ENCODE results near the gene CREBL2. TPM values are rescaled to one million over a fixed set of nuclear protein-coding genes. Genes with fewer than 3 reads are reported as not detected.
"Not testable (repeated sequence)": the region's sequence is repeated elsewhere in the genome, so short reads cannot be mapped to it uniquely, and the experiment has no call there.

The CREBL2 gene
- total RNA-seq, 1 experiment from 2014 or later, result 19.3 TPM

DNA sequence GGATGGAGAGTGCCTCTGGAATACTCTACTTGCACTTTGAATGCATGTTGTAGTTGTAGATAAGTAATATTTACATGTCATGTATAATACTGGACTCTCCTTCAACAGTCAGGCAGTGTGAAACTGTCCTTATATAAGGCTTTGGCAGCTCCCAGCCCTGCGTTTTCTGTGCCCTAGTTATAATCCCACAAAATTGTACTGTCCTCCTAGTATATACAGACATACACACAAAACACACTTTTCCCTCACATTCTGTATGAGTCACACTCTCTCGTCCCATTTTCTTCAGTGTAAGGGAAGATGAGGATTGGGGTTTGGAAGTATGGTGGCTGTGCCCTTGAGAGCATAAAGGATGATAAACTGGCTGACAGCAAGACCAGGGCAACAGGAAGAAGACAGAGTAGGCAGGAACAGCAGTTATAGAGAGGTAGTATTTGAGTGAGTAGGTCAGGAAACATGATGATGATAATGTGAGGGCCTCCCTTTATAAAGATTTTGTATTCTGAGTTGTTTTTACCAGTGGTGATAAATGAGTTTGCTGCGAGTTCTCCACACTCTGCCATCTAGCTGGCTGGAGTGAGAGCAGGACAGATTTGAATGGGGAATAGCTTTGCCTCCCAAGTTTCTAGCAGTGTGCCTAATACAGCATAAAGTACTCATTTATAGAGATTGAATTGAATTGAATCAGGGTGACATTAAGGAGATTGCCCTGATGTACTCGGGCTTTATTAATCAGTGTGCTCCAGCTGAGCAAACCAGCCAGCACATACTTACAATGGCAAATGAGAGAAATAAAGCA, 5.0 kb downstream of the CREBL2 start:
- Histone ChIP-seq H2AFZ (ENCODE audit: low read length) (no peak overlapping the region), H3K27ac (ENCODE audit: low read length) (no peak overlapping the region), H3K79me2 (ENCODE audit: low read length) (peaks cover 9% of the 10 kb centered on the region; the same call in 1 of the 2 replicates), H3K9me3 (ENCODE audit: low read length) (no peaks in the 10 kb centered on the region), H4K20me1 (ENCODE audit: insufficient read depth, low read depth, low read length) (no peaks in the 10 kb centered on the region), H3K36me3 (ENCODE audit: insufficient read depth, low read length) (no peaks in the 10 kb centered on the region), H3K9me2 (replicated peaks; ENCODE audit: insufficient read depth, low read length) (no peaks in the 10 kb centered on the region), H3K4me2 (ENCODE audit: low read depth, low read length, poor library complexity, severe bottlenecking) (no peak overlapping the region), H3K9ac (ENCODE audit: low read length) (no peak overlapping the region), H3K4me1 (ENCODE audit: low read length) (peaks cover 14% of the 10 kb centered on the region), H3K4me3 (ENCODE audit: low read length) (no peak overlapping the region), H3K27me3 (ENCODE audit: low read length) (no peaks in the 10 kb centered on the region)
- no peak for DNase-seq

DNA sequence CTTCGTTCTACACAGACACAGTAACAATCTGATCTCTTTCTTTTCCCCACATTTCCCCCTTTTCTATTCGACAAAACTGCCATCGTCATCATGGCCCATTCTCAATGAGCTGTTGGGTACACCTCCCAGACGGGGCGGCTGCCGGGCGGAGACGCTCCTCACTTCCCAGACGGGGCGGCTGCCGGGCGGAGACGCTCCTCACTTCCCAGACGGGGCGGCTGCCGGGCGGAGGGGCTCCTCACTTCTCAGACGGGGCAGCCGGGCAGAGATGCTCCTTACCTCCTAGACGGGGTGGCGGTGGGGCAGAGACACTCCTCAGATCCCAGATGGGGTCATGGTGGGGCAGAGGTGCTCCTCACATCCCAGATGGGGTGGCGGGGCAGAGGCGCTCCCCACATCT, 6.4 kb downstream of the CREBL2 start:
- not testable (repeated sequence) for H3K36me3 ChIP-seq (ENCODE audit: insufficient read depth, low read length); H3K4me2 ChIP-seq (ENCODE audit: low read depth, low read length, poor library complexity, severe bottlenecking); H3K4me3 ChIP-seq (ENCODE audit: low read length); H3K27me3 ChIP-seq (ENCODE audit: low read length); H3K79me2 ChIP-seq (ENCODE audit: low read length); DNase-seq; H2AFZ ChIP-seq (ENCODE audit: low read length); H3K9ac ChIP-seq (ENCODE audit: low read length); H3K27ac ChIP-seq (ENCODE audit: low read length); H3K4me1 ChIP-seq (ENCODE audit: low read length); H4K20me1 ChIP-seq (ENCODE audit: insufficient read depth, low read depth, low read length); H3K9me2 ChIP-seq (replicated peaks; ENCODE audit: insufficient read depth, low read length); H3K9me3 ChIP-seq (ENCODE audit: low read length)

DNA sequence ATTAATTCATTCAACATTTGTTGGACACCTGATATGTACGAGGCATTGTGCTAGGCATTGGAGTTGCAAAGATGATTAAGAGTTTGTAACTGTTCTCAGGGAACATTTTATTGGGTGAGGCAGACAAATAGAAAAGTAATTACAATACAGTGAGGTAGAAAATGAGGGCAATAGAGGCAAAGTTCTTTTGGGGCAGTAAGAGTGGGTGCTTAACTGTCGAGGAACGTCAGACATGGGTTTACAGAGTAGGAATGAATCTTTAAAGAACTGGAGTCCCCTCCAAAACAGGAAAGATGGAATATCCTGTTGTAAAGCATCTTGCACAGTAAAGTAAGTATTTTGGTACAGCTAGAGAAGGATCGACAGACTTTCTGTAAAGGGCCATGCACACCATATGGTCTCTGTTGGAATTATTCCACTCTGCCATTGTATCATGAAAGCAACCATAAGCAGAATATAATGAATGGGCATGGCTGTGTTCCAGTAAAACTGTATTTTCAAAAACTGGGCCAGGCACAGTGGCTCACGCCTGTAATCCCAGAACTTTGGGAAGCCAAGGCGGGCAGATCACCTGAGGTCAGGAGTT, 9.1 kb downstream of the CREBL2 start:
- Histone ChIP-seq H3K4me2 (ENCODE audit: low read depth, low read length, poor library complexity, severe bottlenecking) (no peak overlapping the region), H4K20me1 (ENCODE audit: insufficient read depth, low read depth, low read length) (0 out of 2 replicates have a peak, but pooled peaks cover 6% of the 10 kb centered on the region), H3K4me1 (ENCODE audit: low read length) (no peaks in the 10 kb centered on the region), H3K9me2 (replicated peaks; ENCODE audit: insufficient read depth, low read length) (no peaks in the 10 kb centered on the region), H3K79me2 (ENCODE audit: low read length) (no peaks in the 10 kb centered on the region; the same call in 1 of the 2 replicates), H2AFZ (ENCODE audit: low read length) (no peak overlapping the region), H3K36me3 (ENCODE audit: insufficient read depth, low read length) (no peaks in the 10 kb centered on the region), H3K9ac (ENCODE audit: low read length) (no peak overlapping the region), H3K4me3 (ENCODE audit: low read length) (no peak overlapping the region), H3K27me3 (ENCODE audit: low read length) (no peaks in the 10 kb centered on the region), H3K9me3 (ENCODE audit: low read length) (no peaks in the 10 kb centered on the region), H3K27ac (ENCODE audit: low read length) (no peak overlapping the region)
- DNase-seq, result no peak

DNA sequence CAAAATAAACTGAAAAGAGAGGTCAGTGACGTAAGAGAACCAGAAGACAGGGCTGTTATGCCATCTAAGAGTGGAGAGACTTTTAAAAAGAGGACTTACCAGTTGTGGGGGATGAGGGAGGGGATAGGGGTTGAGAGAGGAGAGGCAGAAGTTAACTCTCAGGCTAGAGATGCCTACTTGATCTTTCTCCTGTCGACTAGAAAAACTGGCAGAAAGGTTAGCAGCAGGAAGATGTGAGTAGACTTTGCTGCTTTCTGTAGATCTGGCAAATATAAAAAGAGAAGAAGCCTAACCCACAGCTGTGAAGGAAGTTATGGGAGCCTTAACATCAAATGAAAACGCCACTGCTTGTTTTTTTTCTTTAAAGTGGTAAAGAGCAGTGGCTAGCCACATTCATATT, 10.7 kb downstream of the CREBL2 start:
- Histone ChIP-seq H3K36me3 (ENCODE audit: insufficient read depth, low read length) (no peaks in the 10 kb centered on the region), H3K4me3 (ENCODE audit: low read length) (no peak overlapping the region), H2AFZ (ENCODE audit: low read length) (no peak overlapping the region), H3K9me3 (ENCODE audit: low read length) (no peaks in the 10 kb centered on the region), H3K9me2 (replicated peaks; ENCODE audit: insufficient read depth, low read length) (no peaks in the 10 kb centered on the region), H3K4me2 (ENCODE audit: low read depth, low read length, poor library complexity, severe bottlenecking) (no peak overlapping the region), H3K4me1 (ENCODE audit: low read length) (no peaks in the 10 kb centered on the region), H3K27ac (ENCODE audit: low read length) (no peak overlapping the region), H4K20me1 (ENCODE audit: insufficient read depth, low read depth, low read length) (0 out of 2 replicates have a peak, but pooled peaks cover 6% of the 10 kb centered on the region), H3K27me3 (ENCODE audit: low read length) (no peaks in the 10 kb centered on the region), H3K9ac (ENCODE audit: low read length) (no peak overlapping the region), H3K79me2 (ENCODE audit: low read length) (no peaks in the 10 kb centered on the region)
- no peak for DNase-seq

DNA sequence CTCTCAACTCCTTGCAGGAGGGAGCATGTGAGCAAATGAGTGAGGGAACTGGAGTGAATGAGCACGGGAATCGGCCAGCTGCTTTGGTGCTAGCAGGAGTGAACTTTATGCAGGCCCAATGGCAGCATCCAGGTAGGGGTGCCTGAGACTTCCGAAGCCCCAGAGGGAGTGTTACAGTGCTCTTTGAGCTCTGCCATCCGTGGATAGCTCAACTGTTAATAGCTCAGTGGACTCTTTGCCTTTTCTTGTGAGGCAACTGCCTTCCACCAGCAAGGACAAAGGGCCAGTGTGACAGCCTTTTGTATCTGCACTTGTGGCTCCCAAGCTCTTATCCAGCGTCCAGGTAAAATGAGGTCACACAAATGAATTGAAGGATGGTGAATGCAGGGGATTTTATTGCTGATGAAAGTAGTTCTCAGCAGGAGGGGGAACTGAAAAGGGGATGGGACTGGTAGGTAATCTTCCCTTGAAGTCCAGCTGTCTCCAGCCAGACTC, 12.9 kb downstream of the CREBL2 start:
- Histone ChIP-seq H3K27me3 (ENCODE audit: low read length) (no peaks in the 10 kb centered on the region), H3K9ac (ENCODE audit: low read length) (no peak overlapping the region), H3K9me3 (ENCODE audit: low read length) (no peaks in the 10 kb centered on the region), H4K20me1 (ENCODE audit: insufficient read depth, low read depth, low read length) (peaks cover 6% of the 10 kb centered on the region; the same call in 1 of the 2 replicates), H3K27ac (ENCODE audit: low read length) (no peak overlapping the region), H2AFZ (ENCODE audit: low read length) (no peak overlapping the region), H3K36me3 (ENCODE audit: insufficient read depth, low read length) (no peaks in the 10 kb centered on the region), H3K4me3 (ENCODE audit: low read length) (no peak overlapping the region), H3K79me2 (ENCODE audit: low read length) (0 out of 2 replicates have a peak, but pooled peaks cover under 1% of the 10 kb centered on the region), H3K4me1 (ENCODE audit: low read length) (no peaks in the 10 kb centered on the region), H3K4me2 (ENCODE audit: low read depth, low read length, poor library complexity, severe bottlenecking) (no peak overlapping the region), H3K9me2 (replicated peaks; ENCODE audit: insufficient read depth, low read length) (no peaks in the 10 kb centered on the region)
- DNase-seq, result no peak

DNA sequence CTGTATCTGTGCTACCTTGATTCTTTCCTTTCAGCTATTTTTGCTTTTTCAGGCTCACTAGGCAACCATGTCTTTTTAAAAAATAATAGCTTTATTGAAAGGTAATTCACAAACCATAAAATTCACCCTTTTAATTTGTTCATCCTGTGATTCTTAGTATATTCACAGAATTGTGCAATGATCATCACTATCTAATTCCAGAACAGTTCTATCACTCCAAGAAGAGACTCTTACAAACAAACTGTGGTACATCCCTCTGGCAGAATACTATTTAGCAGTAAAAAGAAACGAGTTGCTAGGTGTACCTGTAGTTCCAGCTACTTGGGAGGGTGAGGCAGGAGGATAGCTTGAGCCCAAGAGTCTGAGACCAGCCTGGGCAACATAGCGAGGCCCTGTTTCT, 14.8 kb downstream of the CREBL2 start:
- Histone ChIP-seq H3K79me2 (ENCODE audit: low read length) (0 out of 2 replicates have a peak, but pooled peaks cover 2% of the 10 kb centered on the region), H4K20me1 (ENCODE audit: insufficient read depth, low read depth, low read length) (peaks cover 17% of the 10 kb centered on the region; the same call in 1 of the 2 replicates), H3K36me3 (ENCODE audit: insufficient read depth, low read length) (no peaks in the 10 kb centered on the region), H3K27ac (ENCODE audit: low read length) (no peak overlapping the region), H3K9ac (ENCODE audit: low read length) (no peak overlapping the region), H2AFZ (ENCODE audit: low read length) (no peak overlapping the region), H3K9me2 (replicated peaks; ENCODE audit: insufficient read depth, low read length) (no peaks in the 10 kb centered on the region), H3K27me3 (ENCODE audit: low read length) (no peaks in the 10 kb centered on the region), H3K4me3 (ENCODE audit: low read length) (no peak overlapping the region), H3K4me1 (ENCODE audit: low read length) (no peaks in the 10 kb centered on the region), H3K4me2 (ENCODE audit: low read depth, low read length, poor library complexity, severe bottlenecking) (no peak overlapping the region), H3K9me3 (ENCODE audit: low read length) (no peaks in the 10 kb centered on the region)
- DNase-seq, result no peak

DNA sequence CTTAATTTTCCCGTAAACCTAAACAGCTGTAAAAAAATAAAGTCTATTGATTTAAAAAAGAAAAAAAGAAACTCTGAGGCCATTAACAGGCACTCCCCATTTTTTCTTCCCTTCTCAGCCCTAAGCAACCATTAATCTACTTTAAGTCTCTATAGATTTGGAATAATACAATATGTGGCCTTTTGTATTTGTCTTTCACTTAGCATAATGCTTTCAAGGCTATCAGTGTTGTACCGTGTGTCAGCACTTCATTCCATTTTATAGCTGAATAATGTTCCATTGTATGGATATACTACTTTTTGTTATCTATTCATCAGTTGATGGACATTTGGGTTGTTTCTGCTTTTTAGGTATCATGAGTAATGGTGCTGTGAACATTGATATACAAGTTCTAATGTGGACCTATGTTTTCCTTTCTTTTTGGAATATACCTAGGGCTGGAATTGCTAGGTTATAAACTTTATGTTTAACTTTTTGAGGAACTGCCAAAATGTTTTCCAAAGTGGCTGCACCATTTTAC, 15.7 kb downstream of the CREBL2 start:
- H3K4me3 ChIP-seq (ENCODE audit: low read length), result no peak overlapping the region
- no peaks in the 10 kb centered on the region for H3K36me3 ChIP-seq (ENCODE audit: insufficient read depth, low read length)
- no peak overlapping the region for H3K27ac ChIP-seq (ENCODE audit: low read length)
- 0 out of 2 replicates have a peak, but pooled peaks cover 2% of the 10 kb centered on the region for H3K79me2 ChIP-seq (ENCODE audit: low read length)
- DNase-seq, result no peak
- H3K9ac ChIP-seq (ENCODE audit: low read length), result no peak overlapping the region
- H3K4me2 ChIP-seq (ENCODE audit: low read depth, low read length, poor library complexity, severe bottlenecking), result no peak overlapping the region
- no peak overlapping the region for H2AFZ ChIP-seq (ENCODE audit: low read length)
- H3K9me2 ChIP-seq (replicated peaks; ENCODE audit: insufficient read depth, low read length), result no peaks in the 10 kb centered on the region
- peaks cover 15% of the 10 kb centered on the region; the same call in 1 of the 2 replicates for H4K20me1 ChIP-seq (ENCODE audit: insufficient read depth, low read depth, low read length)
- H3K4me1 ChIP-seq (ENCODE audit: low read length), result no peaks in the 10 kb centered on the region
- no peaks in the 10 kb centered on the region for H3K27me3 ChIP-seq (ENCODE audit: low read length)
- no peaks in the 10 kb centered on the region for H3K9me3 ChIP-seq (ENCODE audit: low read length)

DNA sequence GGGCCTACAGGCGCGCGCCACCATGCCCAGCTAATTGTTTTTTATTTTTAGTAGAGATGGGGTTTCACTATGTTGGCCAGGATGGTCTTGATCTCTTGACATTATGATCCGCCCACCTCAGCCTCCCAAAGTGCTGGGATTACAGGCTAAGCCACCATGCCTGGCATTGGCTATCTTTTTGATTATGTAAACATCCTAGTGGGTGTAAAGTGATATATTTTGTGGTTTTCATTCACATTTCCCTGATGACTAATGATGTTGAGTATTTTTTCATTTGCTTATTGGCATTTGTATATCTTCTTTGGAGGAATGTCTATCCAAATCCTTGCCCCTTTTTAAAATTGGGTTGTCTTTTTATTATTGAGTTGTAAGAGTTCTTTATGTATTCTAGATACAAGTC, 16.3 kb downstream of the CREBL2 start:
- H3K4me3 ChIP-seq (ENCODE audit: low read length), result no peak overlapping the region
- H3K9me3 ChIP-seq (ENCODE audit: low read length), result no peaks in the 10 kb centered on the region
- no peak overlapping the region for H3K9ac ChIP-seq (ENCODE audit: low read length)
- H3K36me3 ChIP-seq (ENCODE audit: insufficient read depth, low read length), result no peaks in the 10 kb centered on the region
- no peak overlapping the region for H3K4me2 ChIP-seq (ENCODE audit: low read depth, low read length, poor library complexity, severe bottlenecking)
- DNase-seq, result no peak
- peaks cover 13% of the 10 kb centered on the region; the same call in 1 of the 2 replicates for H4K20me1 ChIP-seq (ENCODE audit: insufficient read depth, low read depth, low read length)
- no peaks in the 10 kb centered on the region for H3K4me1 ChIP-seq (ENCODE audit: low read length)
- H2AFZ ChIP-seq (ENCODE audit: low read length), result no peak overlapping the region
- no peak overlapping the region for H3K27ac ChIP-seq (ENCODE audit: low read length)
- H3K79me2 ChIP-seq (ENCODE audit: low read length), result 0 out of 2 replicates have a peak, but pooled peaks cover 2% of the 10 kb centered on the region
- no peaks in the 10 kb centered on the region for H3K9me2 ChIP-seq (replicated peaks; ENCODE audit: insufficient read depth, low read length)
- no peaks in the 10 kb centered on the region for H3K27me3 ChIP-seq (ENCODE audit: low read length)
